ENCODE data around the gene NELL2. TPM values are rescaled to one million over a fixed set of nuclear protein-coding genes. Genes with fewer than 3 reads are reported as not detected.

Gene NELL2
- total RNA-seq, 1 donor from 2014 or later = 10.2 TPM

GRCh38 chr12:44490181-44490580 lies 385.9 kb downstream of the NELL2 start:
- intact Hi-C loops (cut with micrococcal nuclease) = no loop called here
- H3K4me1 Mint-ChIP-seq (ENCODE audit: low read depth) = no peaks in the 10 kb centered on the region
- H3K4me3 Mint-ChIP-seq (ENCODE audit: low read depth) = no peak overlapping the region
- no peak overlapping the region for H3K27ac Mint-ChIP-seq
- no peak for DNase-seq (ENCODE audit: low spot score)
- no peaks in the 10 kb centered on the region for H3K36me3 Mint-ChIP-seq (ENCODE audit: low read depth)
- no peaks in the 10 kb centered on the region for H3K9me3 Mint-ChIP-seq
- no peaks in the 10 kb centered on the region for H3K27me3 Mint-ChIP-seq (ENCODE audit: low read depth)

- intact Hi-C loops (cut with micrococcal nuclease) = no loop called here
- Mint-ChIP-seq H3K9me3 (no peaks in the 10 kb centered on the region), H3K27ac (no peak overlapping the region), H3K4me3 (ENCODE audit: low read depth) (no peak overlapping the region), H3K4me1 (ENCODE audit: low read depth) (no peaks in the 10 kb centered on the region), H3K36me3 (ENCODE audit: low read depth) (no peaks in the 10 kb centered on the region), H3K27me3 (ENCODE audit: low read depth) (no peaks in the 10 kb centered on the region)
- DNase-seq (ENCODE audit: low spot score) = no peak
These were observed 387.9 kb downstream of the NELL2 start for GRCh38 chr12:44488180-44488579.

GRCh38 chr12:44484862-44485261 lies 391.3 kb downstream of the NELL2 start:
- H3K4me1 Mint-ChIP-seq (ENCODE audit: low read depth) = no peaks in the 10 kb centered on the region
- no peak overlapping the region for H3K27ac Mint-ChIP-seq
- H3K27me3 Mint-ChIP-seq (ENCODE audit: low read depth) = no peaks in the 10 kb centered on the region
- no peak overlapping the region for H3K4me3 Mint-ChIP-seq (ENCODE audit: low read depth)
- H3K36me3 Mint-ChIP-seq (ENCODE audit: low read depth) = no peaks in the 10 kb centered on the region
- DNase-seq (ENCODE audit: low spot score) = no peak
- H3K9me3 Mint-ChIP-seq = no peaks in the 10 kb centered on the region
- intact Hi-C loops (cut with micrococcal nuclease) = no loop called here

- Mint-ChIP-seq H3K4me3 (ENCODE audit: low read depth) (no peak overlapping the region), H3K27ac (no peak overlapping the region), H3K27me3 (ENCODE audit: low read depth) (no peaks in the 10 kb centered on the region), H3K9me3 (peaks cover 36% of the 10 kb centered on the region), H3K4me1 (ENCODE audit: low read depth) (no peaks in the 10 kb centered on the region), H3K36me3 (ENCODE audit: low read depth) (no peaks in the 10 kb centered on the region)
- no peak for DNase-seq (ENCODE audit: low spot score)
- intact Hi-C loops (cut with micrococcal nuclease) = no loop called here
These were observed 398.7 kb downstream of the NELL2 start for GRCh38 chr12:44477331-44477980.

- intact Hi-C loops (cut with micrococcal nuclease) = no loop called here
- Mint-ChIP-seq H3K27ac (no peak overlapping the region), H3K4me3 (ENCODE audit: low read depth) (no peak overlapping the region), H3K9me3 (peaks cover 36% of the 10 kb centered on the region), H3K27me3 (ENCODE audit: low read depth) (no peaks in the 10 kb centered on the region), H3K4me1 (ENCODE audit: low read depth) (no peaks in the 10 kb centered on the region), H3K36me3 (ENCODE audit: low read depth) (no peaks in the 10 kb centered on the region)
- DNase-seq (ENCODE audit: low spot score) = no peak
These were observed 399.4 kb downstream of the NELL2 start for GRCh38 chr12:44476683-44477082.

- Mint-ChIP-seq H3K36me3 (ENCODE audit: low read depth) (no peaks in the 10 kb centered on the region), H3K4me1 (ENCODE audit: low read depth) (no peaks in the 10 kb centered on the region), H3K27ac (no peak overlapping the region), H3K27me3 (ENCODE audit: low read depth) (no peaks in the 10 kb centered on the region), H3K4me3 (ENCODE audit: low read depth) (no peak overlapping the region), H3K9me3 (no peaks in the 10 kb centered on the region)
- intact Hi-C loops (cut with micrococcal nuclease) = no loop called here
- no peak for DNase-seq (ENCODE audit: low spot score)
These were observed 411.0 kb downstream of the NELL2 start for GRCh38 chr12:44465139-44465538.

- no peaks in the 10 kb centered on the region for H3K36me3 Mint-ChIP-seq (ENCODE audit: low read depth)
- no peaks in the 10 kb centered on the region for H3K27me3 Mint-ChIP-seq (ENCODE audit: low read depth)
- H3K27ac Mint-ChIP-seq = no peak overlapping the region
- no peak for DNase-seq (ENCODE audit: low spot score)
- no peaks in the 10 kb centered on the region for H3K9me3 Mint-ChIP-seq
- H3K4me3 Mint-ChIP-seq (ENCODE audit: low read depth) = no peak overlapping the region
- intact Hi-C loops (cut with micrococcal nuclease) = no loop called here
- H3K4me1 Mint-ChIP-seq (ENCODE audit: low read depth) = no peaks in the 10 kb centered on the region
These were observed 411.9 kb downstream of the NELL2 start for GRCh38 chr12:44464180-44464579.

- intact Hi-C loops (cut with micrococcal nuclease) = no loop called here
- H3K9me3 Mint-ChIP-seq = no peaks in the 10 kb centered on the region
- H3K4me3 Mint-ChIP-seq (ENCODE audit: low read depth) = no peak overlapping the region
- H3K36me3 Mint-ChIP-seq (ENCODE audit: low read depth) = no peaks in the 10 kb centered on the region
- no peak for DNase-seq (ENCODE audit: low spot score)
- no peaks in the 10 kb centered on the region for H3K4me1 Mint-ChIP-seq (ENCODE audit: low read depth)
- no peaks in the 10 kb centered on the region for H3K27me3 Mint-ChIP-seq (ENCODE audit: low read depth)
- no peak overlapping the region for H3K27ac Mint-ChIP-seq
These were observed 413.4 kb downstream of the NELL2 start for GRCh38 chr12:44462729-44463128.

GRCh38 chr12:44460261-44460660 lies 415.9 kb downstream of the NELL2 start:
- no peaks in the 10 kb centered on the region for H3K9me3 Mint-ChIP-seq

GRCh38 chr12:44459569-44459968 lies 416.5 kb downstream of the NELL2 start:
- no peak for DNase-seq (ENCODE audit: low spot score)
- Mint-ChIP-seq H3K4me3 (ENCODE audit: low read depth) (no peak overlapping the region), H3K4me1 (ENCODE audit: low read depth) (no peaks in the 10 kb centered on the region), H3K36me3 (ENCODE audit: low read depth) (no peaks in the 10 kb centered on the region), H3K27me3 (ENCODE audit: low read depth) (no peaks in the 10 kb centered on the region), H3K9me3 (no peaks in the 10 kb centered on the region), H3K27ac (no peak overlapping the region)
- intact Hi-C loops (cut with micrococcal nuclease) = no loop called here

More at GRCh38 chr12:44460261-44460660, 415.9 kb downstream of the NELL2 start:
- Mint-ChIP-seq H3K27ac (no peak overlapping the region), H3K4me3 (ENCODE audit: low read depth) (no peak overlapping the region), H3K27me3 (ENCODE audit: low read depth) (no peaks in the 10 kb centered on the region), H3K4me1 (ENCODE audit: low read depth) (no peaks in the 10 kb centered on the region), H3K36me3 (ENCODE audit: low read depth) (no peaks in the 10 kb centered on the region)
- no peak for DNase-seq (ENCODE audit: low spot score)
- intact Hi-C loops (cut with micrococcal nuclease) = no loop called here

Other genes with a start within 250 kb of the NELL2 start
- not detected in 2 replicates for gene DBX2, start 174.8 kb upstream of the NELL2 start, total RNA-seq

Measured in activated T-helper 2 cell treated with anti-CD3 and anti-CD28 coated beads, Interferon-gamma antibody, Interleukin-2, Interleukin-4, amounts not matched to agents 10 μg/mL and 5 μg/mL and 100 μg/mL, durations not matched to agents 14 hours and 24 hours and 36 hours (primary cell).